HG03354 (cell line): ENCODE data around the gene STAT6.

Source experiments
- ATAC-seq: cut with Tn5 transposase; IDR thresholded peaks from one replicate; pipeline ENCODE4 v1.9.1; 2021; ENCODE audit warnings: mild to moderate bottlenecking; ENCODE audit not compliant: unreplicated experiment, poor library complexity, severe bottlenecking

Gene STAT6

GRCh38 chr12:57146961-57147944 lies 36.1 kb upstream of the STAT6 start, which contains the start of gene LRP1-AS:
LRP1-AS (minus strand) TSS chr12:57147619.
- no peak for ATAC-seq

GRCh38 chr12:57146092-57146491 lies 34.9 kb upstream of the STAT6 start:
- ATAC-seq: no peak

GRCh38 chr12:57145460-57146059 lies 34.4 kb upstream of the STAT6 start:
- ATAC-seq: no peak

DNA sequence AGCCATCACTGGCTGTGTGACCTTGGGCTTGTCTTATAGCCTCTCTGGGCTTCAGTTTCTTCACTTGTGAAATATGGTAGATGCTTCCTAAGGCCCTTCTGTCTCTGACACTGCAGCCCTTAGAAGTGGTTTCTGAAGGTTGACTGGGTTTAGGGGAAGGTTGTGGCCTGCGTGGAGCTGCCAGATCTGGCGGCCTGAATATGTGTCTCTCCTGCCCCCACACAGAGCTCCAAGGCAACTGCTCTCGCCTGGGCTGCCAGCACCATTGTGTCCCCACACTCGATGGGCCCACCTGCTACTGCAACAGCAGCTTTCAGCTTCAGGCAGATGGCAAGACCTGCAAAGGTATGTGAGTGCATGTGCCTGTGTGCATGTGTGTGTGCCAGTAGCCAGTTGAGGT lies 32.3 kb upstream of the STAT6 start:
- ATAC-seq: no peak

GRCh38 chr12:57142727-57143126 lies 31.6 kb upstream of the STAT6 start:
- no peak for ATAC-seq

DNA sequence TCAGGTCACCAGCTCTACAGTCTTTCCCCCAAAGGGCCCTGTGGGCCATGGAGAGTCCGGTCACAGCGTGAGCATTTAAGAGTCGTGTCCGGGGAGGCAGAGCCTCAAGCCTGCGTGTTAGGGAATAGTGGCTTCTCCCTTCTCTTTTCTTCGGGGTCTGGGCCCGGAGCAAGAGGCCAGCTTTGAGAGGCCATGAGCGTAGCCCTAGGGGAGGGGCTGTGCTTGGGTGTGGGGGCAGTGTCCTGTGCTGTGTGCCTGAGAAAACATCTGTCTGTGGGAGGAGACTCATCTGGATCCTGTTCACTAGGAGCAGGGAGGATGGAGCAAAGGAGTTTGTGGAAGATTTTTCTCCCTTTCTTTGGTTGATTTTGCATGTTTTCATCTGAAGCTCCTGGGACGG lies 31.0 kb upstream of the STAT6 start:
- no peak for ATAC-seq

DNA sequence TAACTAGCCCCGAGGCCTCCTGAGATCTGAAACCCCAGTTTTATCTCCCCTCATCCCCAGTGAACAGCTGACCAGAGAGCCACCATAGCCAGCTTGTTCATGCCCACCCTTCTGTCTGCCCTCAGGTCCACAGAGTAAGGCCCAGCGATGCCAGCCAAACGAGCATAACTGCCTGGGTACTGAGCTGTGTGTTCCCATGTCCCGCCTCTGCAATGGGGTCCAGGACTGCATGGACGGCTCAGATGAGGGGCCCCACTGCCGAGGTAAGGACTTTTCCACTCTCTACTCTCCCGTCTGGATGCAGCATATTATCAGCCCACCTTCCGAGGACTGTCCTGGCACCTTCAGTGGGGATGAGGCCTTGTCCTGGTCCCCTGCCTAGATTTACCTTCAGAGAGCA lies 30.1 kb upstream of the STAT6 start:
- no peak for ATAC-seq

DNA sequence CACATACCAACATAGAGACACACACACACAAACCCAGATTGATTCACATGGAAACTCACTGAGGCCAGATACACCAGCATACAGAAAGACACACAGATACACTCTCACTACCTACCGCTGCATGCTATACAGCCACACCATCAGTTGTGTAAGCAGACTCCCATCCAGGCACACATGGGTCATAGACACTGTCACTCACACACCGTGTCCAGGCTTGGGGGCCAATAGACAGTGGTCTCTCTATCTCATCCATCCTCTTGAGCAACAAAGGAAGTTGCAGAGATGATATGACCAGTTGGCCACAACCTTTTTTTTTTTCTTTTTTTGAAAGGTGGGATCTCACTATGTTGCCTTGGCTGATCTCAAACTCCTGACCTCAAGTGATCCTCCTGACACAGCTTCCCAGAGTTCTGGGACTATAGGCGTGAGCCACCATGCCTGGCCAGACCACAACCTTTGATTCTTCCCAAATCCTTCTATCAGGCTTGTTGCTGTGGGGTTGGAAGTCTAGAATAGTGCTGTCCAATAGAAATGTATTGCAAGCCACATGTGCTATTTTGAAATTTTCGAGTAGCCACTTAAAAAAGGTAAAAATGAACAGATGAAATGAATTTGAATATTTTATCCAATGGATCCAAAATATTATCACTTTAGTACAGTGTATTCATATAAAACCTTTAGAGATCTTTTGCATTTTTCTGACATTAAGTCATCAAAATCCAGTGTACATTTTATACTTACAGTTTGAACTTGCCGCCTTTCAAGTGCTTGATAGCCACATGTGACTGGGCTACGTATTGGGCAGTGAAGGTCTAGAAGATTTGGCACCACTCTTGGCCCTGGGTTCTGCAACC lies 28.9 kb upstream of the STAT6 start:
- ATAC-seq: no peak

GRCh38 chr12:57138526-57139272 lies 27.5 kb upstream of the STAT6 start:
- no peak for ATAC-seq

DNA sequence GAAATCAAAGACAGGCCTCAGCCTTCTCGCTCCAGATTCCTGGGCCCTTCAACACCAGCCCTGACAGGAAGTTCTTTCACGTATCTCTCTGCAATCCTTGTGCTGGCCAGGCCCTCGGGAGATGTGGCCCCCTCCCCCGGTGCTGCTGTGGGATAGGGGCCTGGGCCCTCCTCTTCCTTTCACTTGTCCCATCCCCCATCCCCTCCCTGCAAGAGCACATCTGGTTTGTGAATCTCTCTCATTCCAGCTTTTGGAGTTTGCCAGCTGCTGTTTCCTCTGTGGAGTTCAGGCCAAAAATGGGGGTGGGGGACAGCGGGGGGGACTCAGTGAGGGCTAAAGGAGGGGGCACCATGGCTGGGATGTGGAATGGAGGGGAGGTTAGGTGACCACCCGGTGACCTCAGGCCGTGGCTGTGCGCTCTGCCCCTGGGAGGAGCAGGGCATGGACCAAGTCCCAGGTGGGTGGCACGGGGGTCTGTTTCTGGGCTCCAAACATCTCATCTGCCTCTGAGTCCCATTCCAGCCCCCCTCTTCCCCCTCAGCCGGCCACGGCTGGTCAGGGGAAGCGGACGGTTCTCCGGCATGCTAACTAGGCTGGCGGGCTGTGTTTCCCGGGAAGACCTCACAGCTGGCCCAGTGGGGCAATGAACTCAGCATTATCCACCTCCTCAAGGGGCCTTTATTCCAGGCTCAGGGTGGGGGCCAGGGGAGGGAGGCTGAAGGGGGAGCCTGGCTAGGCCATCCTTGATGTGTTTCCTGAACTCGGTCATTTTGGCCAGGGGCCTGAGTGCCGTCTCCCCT lies 24.6 kb upstream of the STAT6 start:
- ATAC-seq: no peak

DNA sequence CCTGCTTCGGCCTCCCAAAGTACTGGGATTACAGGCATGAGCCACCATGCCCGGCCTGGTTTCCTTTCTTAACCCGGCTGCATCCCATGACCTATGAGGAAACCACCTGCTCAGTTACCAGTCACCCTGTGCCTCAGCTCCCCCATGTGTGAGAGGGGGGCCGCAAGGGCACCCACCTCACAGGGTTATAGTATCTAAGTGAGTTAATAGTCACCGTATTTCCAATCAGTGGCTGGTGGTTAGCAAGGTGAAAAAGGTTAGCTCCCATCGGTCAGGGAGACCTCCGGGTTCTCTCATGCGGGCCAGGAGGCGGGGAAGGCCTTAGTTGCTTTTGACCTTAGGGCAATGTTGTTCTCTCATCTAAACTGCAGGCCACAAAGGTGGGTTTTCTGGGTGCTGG lies 23.8 kb upstream of the STAT6 start:
- ATAC-seq: no peak

DNA sequence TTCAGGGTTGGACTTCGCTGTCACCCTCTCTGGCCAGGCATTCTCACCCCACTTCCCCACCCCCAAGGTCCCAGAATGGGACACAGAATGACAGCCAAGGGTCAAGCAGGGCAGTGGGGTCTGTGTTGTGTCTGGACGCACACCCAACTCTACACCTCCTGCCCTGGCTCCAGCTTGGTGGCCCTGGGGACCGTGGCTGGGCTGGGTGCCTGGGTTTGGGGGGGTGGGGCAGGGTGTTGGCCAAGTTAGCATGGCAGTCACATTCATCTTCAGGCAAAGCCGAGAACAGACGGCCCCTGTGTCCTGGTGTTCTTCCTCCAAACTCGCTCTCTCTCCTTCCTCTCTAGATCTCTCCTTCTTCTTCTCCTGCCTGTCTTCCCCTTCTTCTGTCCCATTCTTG lies 22.8 kb upstream of the STAT6 start:
- ATAC-seq: no peak

- no peak for ATAC-seq
These were observed 21.9 kb upstream of the STAT6 start for GRCh38 chr12:57133013-57133569.

- ATAC-seq: no peak
These were observed 21.0 kb upstream of the STAT6 start for GRCh38 chr12:57131896-57132744.

DNA sequence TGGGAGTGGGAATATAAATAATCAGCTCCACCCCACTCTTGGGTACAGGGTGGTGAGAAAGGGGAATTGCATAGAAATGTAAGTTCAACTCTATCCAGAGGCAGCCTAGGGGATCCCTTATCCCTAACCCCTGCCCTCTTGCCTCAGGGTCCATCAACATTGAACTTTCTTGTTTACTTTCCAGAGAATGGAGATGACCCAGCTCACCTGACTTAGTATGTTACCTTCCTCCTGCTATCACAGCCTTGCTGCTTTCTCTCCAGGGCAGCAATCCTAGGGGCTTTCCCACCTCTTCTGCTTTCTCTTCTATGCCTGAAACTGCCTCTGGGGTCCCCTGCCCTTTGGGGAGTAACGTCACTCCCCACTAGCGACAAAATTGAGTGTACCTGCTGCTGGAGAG lies 19.8 kb upstream of the STAT6 start:
- no peak for ATAC-seq

DNA sequence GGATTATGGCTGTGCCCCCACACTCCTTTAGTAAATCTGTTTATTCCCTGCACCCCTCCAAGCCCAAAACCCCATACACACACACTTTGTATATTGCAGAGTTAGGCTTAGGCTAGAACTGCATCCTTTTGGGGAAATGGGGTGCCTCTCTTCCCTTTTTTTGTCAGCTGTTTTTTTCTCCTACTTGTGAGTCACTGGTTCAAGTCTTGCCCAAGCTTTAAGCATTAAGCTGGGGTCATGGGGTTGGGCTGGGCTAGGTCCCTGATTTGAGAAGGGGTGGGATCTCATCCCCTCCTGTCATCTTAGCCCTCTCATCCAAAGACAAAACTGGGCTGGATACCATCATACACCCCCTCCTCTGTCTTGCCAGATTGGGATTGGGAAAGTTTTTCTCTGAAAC lies 18.7 kb upstream of the STAT6 start:
- ATAC-seq: no peak

- ATAC-seq: no peak
These were observed 18.2 kb upstream of the STAT6 start for GRCh38 chr12:57129321-57129842.
